GM12878 (cell line): Measurements from ENCODE around the gene RAB12. TPM values are rescaled to one million over a fixed set of nuclear protein-coding genes. Genes with fewer than 3 reads are reported as not detected.

Experiments used
- ATAC-seq: fragments of 200-7000 bp; cut with Tn5 transposase; 3 replicates; pipeline ENCODE4 v1.9.1; 2020; ENCODE audit warnings: mild to moderate bottlenecking, moderate library complexity
- BruUV-seq: library from RNA; stranded (reverse); fragments of 400-500 nt; replicated peaks from 2 replicates; lab custom pipeline; 2021; lab: Mats Ljungman, UMichigan
- CTCF ChIA-PET: fragments of 300-600 bp; sonication (Branson Sonifier 250); formaldehyde crosslinking; extraction: SDS; loops from one replicate; lab custom pipeline; 2021; ENCODE audit warnings: inconsistent platforms; lab: Yijun Ruan, JAX
- POLR2A ChIA-PET: fragments of 350-600 bp; formaldehyde crosslinking; extraction: SDS; loops from one replicate; lab custom pipeline; 2021; ENCODE audit warnings: inconsistent platforms; lab: Charles Lee
- RAD21 ChIA-PET: fragments of 300-600 bp; sonication (Branson Sonifier 250); formaldehyde crosslinking; loops from one replicate; lab custom pipeline; 2023; ENCODE audit warnings: antibody characterized with exemption; ENCODE audit not compliant: unreplicated experiment; lab: Charles Lee
- SMC1A ChIA-PET: fragments of 300-600 bp; sonication (Branson Sonifier 250); formaldehyde crosslinking; loops from one replicate; lab custom pipeline; 2023; ENCODE audit not compliant: unreplicated experiment, uncharacterized antibody; lab: Charles Lee
- DNase-seq: peaks from one replicate; pipeline ENCODE4 v3.0.0-alpha.2; 2011; ENCODE audit warnings: low read depth, low spot score
- FAIRE-seq: peaks from 3 replicates; lab custom pipeline; 2011; peaks lifted over from hg19 to GRCh38; lab: Jason Lieb, UNC
- H2AFZ ChIP-seq: 2 replicates; pipeline ENCODE4 v1.6.0; 2011; ENCODE audit warnings: low read depth, low read length, control low read depth; ENCODE audit not compliant: control insufficient read depth
- H3K27ac ChIP-seq: 2 replicates; pipeline ENCODE4 v1.5.1; 2011; ENCODE audit warnings: control low read depth; ENCODE audit not compliant: control insufficient read depth, insufficient read depth
- H3K27me3 ChIP-seq, 2 experiments: replicated peaks in 1 of 2; 2 replicates each; pipeline versions ENCODE4 v1.6.0 to v1.6.1; 2011; ENCODE audit warnings: low read length in 1 of 2; ENCODE audit not compliant: control insufficient read depth in 2 of 2, insufficient read depth in 2 of 2
- H3K36me3 ChIP-seq, 2 experiments: 2 replicates each; pipeline ENCODE4 v1.5.1; 2011; ENCODE audit warnings: low read length in 1 of 2; ENCODE audit not compliant: control insufficient read depth in 2 of 2, insufficient read depth in 2 of 2
- H3K4me1 ChIP-seq: 2 replicates; pipeline ENCODE4 v1.6.1; 2011; ENCODE audit warnings: mild to moderate bottlenecking, low read length, moderate library complexity, mixed read lengths; ENCODE audit not compliant: control insufficient read depth, insufficient read depth
- H3K4me2 ChIP-seq: 2 replicates; pipeline ENCODE4 v1.6.0; 2011; ENCODE audit warnings: control low read depth; ENCODE audit not compliant: control insufficient read depth, insufficient read depth
- H3K4me3 ChIP-seq: fragments of 200-600 bp; sonication (generic); 2 replicates; pipeline ENCODE4 v1.5.1; 2016
- H3K79me2 ChIP-seq: 2 replicates; pipeline ENCODE4 v1.6.0; 2011; ENCODE audit warnings: low read length; ENCODE audit not compliant: control insufficient read depth, insufficient read depth
- H3K9ac ChIP-seq: 2 replicates; pipeline ENCODE4 v1.8.0; 2011; ENCODE audit warnings: low read length, control low read depth, mixed read lengths; ENCODE audit not compliant: control insufficient read depth, insufficient read depth
- H3K9me3 ChIP-seq: replicated peaks from 3 replicates; pipeline ENCODE4 v1.5.1; 2011; ENCODE audit warnings: mild to moderate bottlenecking, low read length; ENCODE audit not compliant: control insufficient read depth, insufficient read depth
- H4K20me1 ChIP-seq: 2 replicates; pipeline ENCODE4 v1.6.0; 2011; ENCODE audit not compliant: control insufficient read depth, insufficient read depth
- JUND ChIP-seq: IDR thresholded peaks from 2 replicates; pipeline ENCODE4 v1.6.1; 2012; ENCODE audit warnings: low read depth, mild to moderate bottlenecking, low read length, improper control_type of control experiment, moderate library complexity
- MTA2 ChIP-seq: fragments of 450-650 bp; IDR thresholded peaks from 2 replicates; pipeline ENCODE4 v1.6.1; 2016; ENCODE audit warnings: low read depth, mild to moderate bottlenecking, moderate library complexity
- MTA3 ChIP-seq: IDR thresholded peaks from 2 replicates; pipeline ENCODE4 v1.6.1; 2012; ENCODE audit warnings: low read length, inconsistent platforms, borderline replicate concordance
- NFIC ChIP-seq: IDR thresholded peaks from 2 replicates; pipeline ENCODE4 v1.6.1; 2012; ENCODE audit warnings: low read depth, mild to moderate bottlenecking, inconsistent platforms, low read length, moderate library complexity
- NFXL1 ChIP-seq: fragments of 450-650 bp; IDR thresholded peaks from 2 replicates; pipeline ENCODE4 v1.6.1; 2017; ENCODE audit warnings: antibody characterized with exemption, mild to moderate bottlenecking, borderline replicate concordance
- PAX5 ChIP-seq: IDR thresholded peaks from 2 replicates; pipeline ENCODE4 v1.6.1; 2011; ENCODE audit warnings: low read depth, low read length, borderline replicate concordance
- PML ChIP-seq: IDR thresholded peaks from 2 replicates; pipeline ENCODE4 v1.6.1; 2012; ENCODE audit warnings: low read length, inconsistent platforms
- WGBS: methylation state at CpG from one replicate; pipeline ENCODE4 v1.1.6; 2016; ENCODE audit warnings: low lambda C conversion rate; ENCODE audit not compliant: insufficient replicate concordance, insufficient coverage; ENCODE audit errors: missing lambda C conversion rate; 5-methylcytosine and 5-hydroxymethylcytosine counted together
- in situ Hi-C: fragments of 300-500 bp; cut with MboI; formaldehyde crosslinking; loops from 9 replicates; pipeline ENCODE4 v1.14.3; 2018; ENCODE audit warnings: mixed read lengths
- intact Hi-C: fragments of 100-400 bp; cut with micrococcal nuclease; formaldehyde crosslinking; loops from one replicate; pipeline ENCODE4 v1.14.2; 2022; ENCODE audit not compliant: unreplicated experiment
- polyA plus RNA-seq, 11 experiments: library from polyadenylated mRNA; depleted of rRNA in 4 of 11; unstranded in 6 of 11; stranded (reverse) in 5 of 11; fragments of >200 nt; fragmentation: Nextera tagmentation in 4 of 11; fragmentation: Illumina TruSeq in 1 of 11; extraction: Ambion mirVana in 4 of 11; extraction: Trizol in 1 of 11; gene quantifications; 1 replicate in 1 of 11; 2 replicates in 10 of 11; pipeline versions ENCODE4 v1.2.1 to v1.2.3, GENCODE V29; 2011 to 2016; ENCODE audit warnings: inconsistent platforms in 2 of 11, missing spikeins in 2 of 11, low read depth in 1 of 11
- total RNA-seq, 4 experiments: library from RNA; depleted of rRNA in 3 of 4; stranded (reverse); fragments of >200 nt in 3 of 4; fragmentation: Illumina TruSeq in 1 of 4; extraction: Trizol in 1 of 4; gene quantifications; 2 replicates each; pipeline versions ENCODE4 v1.2.1 to v1.2.3, GENCODE V29; 2013 to 2021
- TF ChIP-seq, protein P1 (sequence below): fragments of 150-350 bp; IDR thresholded peaks from 2 replicates; pipeline ENCODE4 v1.6.1; 2016; ENCODE audit warnings: low read depth, low read length

The RAB12 gene
- total and polyA plus RNA-seq, 10 of the 15 experiments (the other 5 are each of a cell fraction or from before 2014, with no cell fraction given) = 0.71 to 29.8 (median 14.0) TPM

DNA sequence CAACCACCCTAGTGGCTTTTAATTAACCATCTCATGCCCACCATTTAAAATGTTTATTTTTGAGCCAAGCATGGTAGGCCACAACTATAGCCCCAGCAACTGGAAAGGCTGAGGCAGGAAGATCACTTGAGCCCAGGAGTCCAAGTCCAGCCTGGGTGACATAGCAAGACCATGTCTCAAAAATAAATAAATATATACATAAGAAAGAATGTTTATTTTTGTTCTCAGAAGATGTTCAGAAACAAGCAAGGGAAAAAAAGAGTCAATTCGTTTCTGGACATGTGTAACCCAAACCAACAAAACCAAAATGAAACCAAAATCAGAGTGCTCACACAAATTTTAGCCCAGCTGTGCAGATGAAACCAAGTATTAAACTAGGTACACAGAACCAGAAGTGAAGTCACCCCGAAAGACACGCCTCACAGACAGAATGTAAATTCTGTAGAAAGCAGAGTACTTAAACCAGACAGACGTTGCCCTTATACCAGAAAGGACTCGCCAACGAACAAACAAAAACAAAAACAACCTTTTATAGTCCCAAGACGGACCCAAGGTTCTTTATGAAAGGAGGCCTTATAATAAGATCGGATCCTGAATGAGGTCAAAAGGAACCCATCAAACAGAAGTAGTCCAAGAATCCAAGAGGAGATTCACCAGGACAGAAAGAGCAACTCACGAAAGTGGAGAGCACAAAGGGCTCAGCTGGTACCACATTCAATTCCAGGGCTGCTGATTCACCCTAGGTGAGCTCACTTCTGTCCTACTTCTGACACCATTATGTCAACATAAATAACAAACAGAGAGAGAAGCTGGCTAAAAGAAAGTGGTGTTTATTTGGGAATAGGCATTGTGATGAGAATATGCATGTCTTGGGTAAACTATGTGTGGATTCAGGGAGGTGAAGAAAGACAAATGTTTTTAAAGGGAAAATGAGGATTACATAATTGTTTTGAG is 64.3 kb downstream of the RAB12 start (continued):
- no peak for TF ChIP-seq PAX5

DNA sequence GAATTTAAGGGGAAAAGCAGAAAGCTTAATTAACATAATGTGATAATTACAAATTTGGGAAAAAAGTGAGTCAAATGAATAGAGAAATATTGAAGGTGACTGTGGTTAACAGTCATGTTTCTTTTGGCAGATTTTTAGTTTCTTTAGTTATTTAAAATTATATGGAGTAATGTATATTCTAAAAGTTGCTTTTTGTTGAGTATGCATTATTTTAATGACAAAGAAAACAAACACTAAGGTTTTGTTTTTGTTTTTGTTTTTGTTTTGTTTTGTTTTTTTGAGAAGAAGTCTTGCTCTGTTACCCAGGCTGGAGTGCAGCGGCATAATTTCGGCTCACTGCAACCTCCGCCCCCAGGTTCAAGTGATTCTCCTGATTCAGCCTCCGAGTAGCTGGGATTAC is 65.8 kb downstream of the RAB12 start:
- FAIRE-seq = no peak
- H3K36me3 ChIP-seq = no peaks in the 10 kb centered on the region
- RAD21 ChIA-PET = no interaction called here
- no peak for ATAC-seq
- no peak overlapping the region for H3K9ac ChIP-seq
- H3K27me3 ChIP-seq = no peaks in the 10 kb centered on the region
- no TSS peak for BruUV-seq
- H2AFZ ChIP-seq = no peak overlapping the region
- no peak for DNase-seq
- H3K4me2 ChIP-seq = no peak overlapping the region
- TF ChIP-seq MTA3 = no peak
- TF ChIP-seq MTA2 = no peak
- no peak for TF ChIP-seq PML
- no peak for TF ChIP-seq NFIC
- no peak for TF ChIP-seq JUND
- TF ChIP-seq, protein P1, sequence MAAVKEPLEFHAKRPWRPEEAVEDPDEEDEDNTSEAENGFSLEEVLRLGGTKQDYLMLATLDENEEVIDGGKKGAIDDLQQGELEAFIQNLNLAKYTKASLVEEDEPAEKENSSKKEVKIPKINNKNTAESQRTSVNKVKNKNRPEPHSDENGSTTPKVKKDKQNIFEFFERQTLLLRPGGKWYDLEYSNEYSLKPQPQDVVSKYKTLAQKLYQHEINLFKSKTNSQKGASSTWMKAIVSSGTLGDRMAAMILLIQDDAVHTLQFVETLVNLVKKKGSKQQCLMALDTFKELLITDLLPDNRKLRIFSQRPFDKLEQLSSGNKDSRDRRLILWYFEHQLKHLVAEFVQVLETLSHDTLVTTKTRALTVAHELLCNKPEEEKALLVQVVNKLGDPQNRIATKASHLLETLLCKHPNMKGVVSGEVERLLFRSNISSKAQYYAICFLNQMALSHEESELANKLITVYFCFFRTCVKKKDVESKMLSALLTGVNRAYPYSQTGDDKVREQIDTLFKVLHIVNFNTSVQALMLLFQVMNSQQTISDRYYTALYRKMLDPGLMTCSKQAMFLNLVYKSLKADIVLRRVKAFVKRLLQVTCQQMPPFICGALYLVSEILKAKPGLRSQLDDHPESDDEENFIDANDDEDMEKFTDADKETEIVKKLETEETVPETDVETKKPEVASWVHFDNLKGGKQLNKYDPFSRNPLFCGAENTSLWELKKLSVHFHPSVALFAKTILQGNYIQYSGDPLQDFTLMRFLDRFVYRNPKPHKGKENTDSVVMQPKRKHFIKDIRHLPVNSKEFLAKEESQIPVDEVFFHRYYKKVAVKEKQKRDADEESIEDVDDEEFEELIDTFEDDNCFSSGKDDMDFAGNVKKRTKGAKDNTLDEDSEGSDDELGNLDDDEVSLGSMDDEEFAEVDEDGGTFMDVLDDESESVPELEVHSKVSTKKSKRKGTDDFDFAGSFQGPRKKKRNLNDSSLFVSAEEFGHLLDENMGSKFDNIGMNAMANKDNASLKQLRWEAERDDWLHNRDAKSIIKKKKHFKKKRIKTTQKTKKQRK = no peak
- no peak for TF ChIP-seq NFXL1
- WGBS = 65% methylated on average over 4 of the region's 4 CpGs
- no peak overlapping the region for H3K27ac ChIP-seq
- no peaks in the 10 kb centered on the region for H4K20me1 ChIP-seq
- CTCF ChIA-PET = interaction anchor here (0.6 to 1.6 kb wide), 2 partner anchors 21 to 360 kb away, joined by 3 to 4 read pairs; no protein-coding TSS in a partner anchor
- in situ Hi-C loops = no loop called here
- H3K4me1 ChIP-seq = peaks cover 8% of the 10 kb centered on the region; the same call in 1 of the 2 replicates
- intact Hi-C loops = no loop called here
- H3K4me3 ChIP-seq = no peak overlapping the region
- H3K9me3 ChIP-seq = peaks cover 2% of the 10 kb centered on the region; the same call in 1 of the 3 replicates
- no peaks in the 10 kb centered on the region for H3K79me2 ChIP-seq
- POLR2A ChIA-PET = no interaction called here
- SMC1A ChIA-PET = no interaction called here
